Ishikawa (cell line): ENCODE results near the gene ZNF532.

Experiments
- CEBPB ChIP-seq: IDR thresholded peaks from 2 replicates; pipeline ENCODE4 v1.6.1; 2012
- CREB1 ChIP-seq: IDR thresholded peaks from 2 replicates; pipeline ENCODE4 v1.6.1; 2012; ENCODE audit warnings: low read depth
- EGR1 ChIP-seq: IDR thresholded peaks from 2 replicates; pipeline ENCODE4 v1.6.1; 2012
- EP300 ChIP-seq: IDR thresholded peaks from 2 replicates; pipeline ENCODE4 v1.6.1; 2012; ENCODE audit warnings: borderline replicate concordance
- MAX ChIP-seq: IDR thresholded peaks from 2 replicates; pipeline ENCODE4 v1.6.1; 2012
- NFIC ChIP-seq: IDR thresholded peaks from 2 replicates; pipeline ENCODE4 v1.6.1; 2012
- RAD21 ChIP-seq: IDR thresholded peaks from 2 replicates; pipeline ENCODE4 v1.6.1; 2012; ENCODE audit warnings: low read depth
- REST ChIP-seq: IDR thresholded peaks from 2 replicates; pipeline ENCODE4 v1.6.1; 2012; ENCODE audit warnings: low read depth, mild to moderate bottlenecking
- TAF1 ChIP-seq: IDR thresholded peaks from 2 replicates; pipeline ENCODE4 v1.6.1; 2012; ENCODE audit warnings: low read depth, mild to moderate bottlenecking

DNA sequence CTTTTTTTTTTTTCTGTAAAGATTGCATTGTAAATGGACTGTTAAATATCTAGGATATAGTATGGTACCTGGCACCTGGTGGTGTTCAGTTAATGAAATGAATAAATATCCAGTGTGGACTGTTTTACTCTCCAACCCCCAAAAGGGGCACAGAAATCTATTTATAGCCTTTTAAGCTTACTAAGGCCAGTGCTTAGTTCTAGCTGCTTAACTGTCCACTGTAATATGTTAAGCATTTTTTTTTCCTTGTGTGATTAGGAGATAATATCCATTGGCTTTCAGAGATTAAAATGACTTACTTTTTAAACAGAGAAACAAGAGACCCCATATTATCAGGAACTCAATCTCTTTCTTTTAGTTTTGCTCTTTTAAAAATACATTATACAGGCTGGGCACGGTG, 84.4 kb downstream of the ZNF532 start:
- TF ChIP-seq TAF1, result no peak
- TF ChIP-seq REST, result no peak
- TF ChIP-seq CEBPB, result no peak
- TF ChIP-seq NFIC, result no peak
- no peak for TF ChIP-seq MAX
- no peak for TF ChIP-seq EP300
- no peak for TF ChIP-seq RAD21
- no peak for TF ChIP-seq EGR1
- no peak for TF ChIP-seq CREB1
